NCI-H2081 treated with DMSO at 0.1 percent for 48 hours (cell line): ENCODE results near the gene SH3TC1.

Experiments used
- DNase-seq: peaks from one replicate; lab custom pipeline; 2025; lab: John Stamatoyannopoulos, UW

Gene SH3TC1

GRCh38 chr4:8277356-8278008 is 78.4 kb downstream of the SH3TC1 start:
- no peak for DNase-seq

- DNase-seq: no peak
These were observed 78.9 kb downstream of the SH3TC1 start for GRCh38 chr4:8278009-8278395.

GRCh38 chr4:8278421-8279287 is 79.6 kb downstream of the SH3TC1 start:
- DNase-seq: no peak

GRCh38 chr4:8279321-8280157 is 80.4 kb downstream of the SH3TC1 start:
- no peak for DNase-seq

- no peak for DNase-seq
These were observed 81.2 kb downstream of the SH3TC1 start for GRCh38 chr4:8280158-8280875.

- no peak for DNase-seq
These were observed 81.9 kb downstream of the SH3TC1 start for GRCh38 chr4:8280876-8281440.

GRCh38 chr4:8281519-8282133 is 82.5 kb downstream of the SH3TC1 start:
- DNase-seq: no peak

- DNase-seq: no peak
These were observed 83.1 kb downstream of the SH3TC1 start for GRCh38 chr4:8282134-8282641.

GRCh38 chr4:8282742-8283141 is 83.7 kb downstream of the SH3TC1 start:
- DNase-seq: no peak

- no peak for DNase-seq
These were observed 84.1 kb downstream of the SH3TC1 start for GRCh38 chr4:8283161-8283560.

GRCh38 chr4:8283631-8284121 is 84.6 kb downstream of the SH3TC1 start:
- no peak for DNase-seq

GRCh38 chr4:8284391-8284790 is 85.3 kb downstream of the SH3TC1 start:
- no peak for DNase-seq

GRCh38 chr4:8285143-8285975 is 86.3 kb downstream of the SH3TC1 start:
- DNase-seq: no peak

- no peak for DNase-seq
These were observed 87.1 kb downstream of the SH3TC1 start for GRCh38 chr4:8285976-8286718.

GRCh38 chr4:8286719-8287342 is 87.7 kb downstream of the SH3TC1 start:
- DNase-seq: no peak

GRCh38 chr4:8287343-8288280 is 88.5 kb downstream of the SH3TC1 start:
- DNase-seq: no peak

- no peak for DNase-seq
These were observed 90.2 kb downstream of the SH3TC1 start for GRCh38 chr4:8289151-8289750.
